ENCODE measurements around the gene FGF21. TPM values are rescaled to one million over a fixed set of nuclear protein-coding genes. Genes with fewer than 3 reads are reported as not detected.

Gene FGF21
- total and polyA plus RNA-seq, 2 donors (not counting 3 experiments of a cell fraction or from before 2014, with no cell fraction given) = not detected

GRCh38 chr19:48737360-48737998, 17.8 kb upstream of the FGF21 start:
- BruUV-seq (replicated peaks) = no TSS peak
- POLR2A ChIA-PET = no interaction called here
- H3K36me3 ChIP-seq (ENCODE audit: control insufficient read depth in 2 of 2, extremely low read depth in 1 of 2, insufficient read depth in 2 of 2, low read length in 2 of 2) = peaks cover 8 to 19% of the 10 kb centered on the region in 2 experiments
- TF ChIP-seq POLR2A (IDR thresholded peaks at IDR 0.05; ENCODE audit: low read depth, low read length) (no peak), JUN (IDR thresholded peaks at IDR 0.05; ENCODE audit: borderline replicate concordance, insufficient read depth, insufficient read length, low read depth) (no peak), EZH2 (IDR thresholded peaks at IDR 0.05; ENCODE audit: borderline replicate concordance, low read depth, low read length, severe bottlenecking) (no peak), MYC (IDR thresholded peaks at IDR 0.05; ENCODE audit: low read depth, low read length) (no peak), GATA2 (IDR thresholded peaks at IDR 0.05; ENCODE audit: insufficient read depth, insufficient read length, low read depth, low read length) (no peak), FOS (IDR thresholded peaks at IDR 0.05; ENCODE audit: borderline replicate concordance, insufficient read depth, low read length) (no peak), POLR2AphosphoS5 (IDR thresholded peaks at IDR 0.05; ENCODE audit: insufficient read depth, low read depth, low read length) (no peak), CTCF (IDR thresholded peaks at IDR 0.05; ENCODE audit: extremely low read depth in 1 of 2, insufficient read depth in 1 of 2, low read depth in 1 of 2, low read length in 2 of 2) (no peak)
- TF ChIP-seq, protein P1, sequence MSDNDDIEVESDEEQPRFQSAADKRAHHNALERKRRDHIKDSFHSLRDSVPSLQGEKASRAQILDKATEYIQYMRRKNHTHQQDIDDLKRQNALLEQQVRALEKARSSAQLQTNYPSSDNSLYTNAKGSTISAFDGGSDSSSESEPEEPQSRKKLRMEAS (IDR thresholded peaks at IDR 0.05; ENCODE audit: insufficient read depth, insufficient read length) = no peak
- peak overlapping the region; percentile 94 for H3K4me2 ChIP-seq (ENCODE audit: insufficient read depth, low read length)
- H2AFZ ChIP-seq (ENCODE audit: low read depth, low read length) = no peak overlapping the region
- dilution Hi-C loops (cut with MboI; ENCODE audit: extremely low pct_ligation_motif_present, low sequenced_read_pairs) (no loop called here), intact Hi-C loops (cut with micrococcal nuclease) (loop anchor here (5.0 kb wide), 1 partner anchor 100 kb away; the partner anchor contains the start of gene HSD17B14)
- no peak overlapping the region for H3K4me3 ChIP-seq (replicated peaks in 1 of 3; ENCODE audit: insufficient read depth in 1 of 3, low read depth in 1 of 3, low read length in 3 of 3)
- H3K27ac ChIP-seq (ENCODE audit: insufficient read depth, low read depth, low read length) = no peak overlapping the region
- H4K20me1 ChIP-seq (replicated peaks; ENCODE audit: control insufficient read depth, extremely low read depth, insufficient read depth, low read length) = peaks cover 6% of the 10 kb centered on the region
- H3K79me2 ChIP-seq (ENCODE audit: control insufficient read depth, insufficient read depth, low read length) = peaks cover 43% of the 10 kb centered on the region
- H3K9ac ChIP-seq (replicated peaks; ENCODE audit: extremely low read depth, insufficient read depth, low read length) = no peak overlapping the region
- DNase-seq (ENCODE audit: low read depth, low spot score) (peak; percentile 41), FAIRE-seq (peak; percentile 59)
- CTCF ChIA-PET = interaction anchor here (0.6 to 3.5 kb wide), 4 partner anchors 10 to 92 kb away, joined by 3 to 54 read pairs (median 12); partner anchors contain the start of genes CA11 and IZUMO1
- H3K4me1 ChIP-seq (ENCODE audit: control insufficient read depth, extremely low read depth, insufficient read depth, low read length) = peaks cover 24% of the 10 kb centered on the region
- H3K9me1 ChIP-seq (replicated peaks; ENCODE audit: control insufficient read depth, extremely low read depth, insufficient read depth, low read length) = no peaks in the 10 kb centered on the region
- H3K27me3 ChIP-seq (ENCODE audit: control insufficient read depth in 2 of 2, insufficient read depth in 2 of 2, low read length in 2 of 2) = no peaks in the 10 kb centered on the region
- H3K9me3 ChIP-seq (replicated peaks; ENCODE audit: control insufficient read depth, insufficient read depth, low read length) = no peaks in the 10 kb centered on the region
